ENCODE data around the gene ARSI.

Gene ARSI

GRCh38 chr5:150302301-150303069 lies at the start of gene ARSI:
ARSI (minus strand) TSS chr5:150302905; CDS start chr5:150302373, 532 bp downstream.
- DNase-seq: no peak

GRCh38 chr5:150350524-150351344 lies 48.0 kb upstream of the ARSI start:
- DNase-seq: peak; percentile 39

GRCh38 chr5:150349681-150350275 lies 47.1 kb upstream of the ARSI start:
- DNase-seq: no peak

DNA sequence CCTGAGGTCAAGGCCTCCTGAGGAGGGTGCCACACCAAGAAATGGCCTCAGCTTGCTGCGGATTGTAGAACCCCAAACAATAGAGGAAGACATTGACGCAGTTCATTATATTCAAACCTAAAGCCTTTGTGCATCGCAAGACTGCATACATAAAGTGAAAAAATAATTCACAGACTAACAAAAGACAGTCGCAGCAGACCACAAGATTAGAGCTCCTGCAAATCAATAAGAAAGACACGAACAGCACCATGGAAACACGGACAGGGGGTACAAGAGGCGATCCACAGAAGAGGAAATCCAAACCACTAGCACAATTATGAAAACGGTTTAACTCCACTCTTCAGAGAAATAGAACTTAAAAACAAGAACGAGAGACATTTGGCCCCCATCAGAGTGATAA lies 44.7 kb upstream of the ARSI start:
- DNase-seq: no peak

DNA sequence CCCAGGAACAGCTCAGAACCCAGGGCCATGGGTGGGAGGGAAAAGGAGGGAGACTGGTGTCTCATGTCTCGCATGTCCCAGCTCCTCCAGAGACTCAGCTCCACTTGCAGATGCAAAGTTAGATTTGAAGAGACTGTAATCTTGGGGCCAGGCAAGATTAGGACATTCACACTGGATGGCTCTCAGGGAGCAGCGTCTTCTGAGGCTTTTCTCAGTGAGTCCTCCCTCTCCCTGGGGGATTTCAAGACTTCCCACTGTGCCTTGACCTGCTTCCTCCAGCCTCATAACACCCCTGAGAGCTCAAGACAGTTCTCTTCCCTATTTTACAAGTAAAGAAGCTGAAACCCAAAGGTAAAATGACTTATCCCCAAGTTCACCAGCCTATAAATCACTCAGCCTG lies 44.3 kb upstream of the ARSI start:
- DNase-seq: no peak

DNA sequence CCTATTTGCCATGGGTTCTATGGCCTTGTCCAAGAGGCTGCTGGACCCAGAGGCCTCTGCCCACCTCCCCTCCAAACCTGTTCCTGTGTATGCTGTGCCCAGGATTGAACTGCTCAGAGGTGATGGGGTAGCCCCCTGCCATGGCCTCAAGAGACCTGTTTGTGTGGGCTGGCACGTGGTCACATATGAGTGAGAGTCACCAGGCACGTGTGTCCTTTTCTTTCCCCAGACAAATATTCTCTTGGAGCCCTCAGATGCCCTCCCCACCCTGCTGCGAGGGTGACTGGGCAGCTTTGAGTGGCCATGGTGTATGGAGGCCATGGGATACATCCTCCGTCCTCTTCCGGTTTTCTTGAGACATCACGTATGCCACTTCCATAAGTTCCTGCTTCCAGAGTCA lies 43.9 kb upstream of the ARSI start:
- DNase-seq: no peak

DNA sequence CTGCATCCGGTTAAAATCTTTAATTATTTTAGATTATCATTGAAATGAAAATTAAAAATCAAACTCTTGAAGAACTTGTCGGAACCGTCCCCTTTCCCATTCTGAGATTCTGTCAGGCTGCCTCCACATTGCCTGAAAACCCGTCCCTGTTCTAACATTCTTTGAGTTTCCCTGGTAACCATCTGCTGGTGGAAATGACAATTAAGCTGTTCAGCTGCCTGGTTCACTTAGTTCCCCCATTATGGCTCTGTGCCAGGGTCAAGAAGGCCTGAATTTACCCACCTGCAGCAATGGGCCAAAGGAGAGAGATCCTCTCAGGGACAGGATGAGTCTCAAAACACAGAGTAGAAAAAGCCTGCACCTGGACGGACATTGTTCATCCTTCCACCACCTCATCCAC lies 43.0 kb upstream of the ARSI start:
- no peak for DNase-seq

GRCh38 chr5:150343994-150344631 lies 41.4 kb upstream of the ARSI start:
- DNase-seq: no peak

DNA sequence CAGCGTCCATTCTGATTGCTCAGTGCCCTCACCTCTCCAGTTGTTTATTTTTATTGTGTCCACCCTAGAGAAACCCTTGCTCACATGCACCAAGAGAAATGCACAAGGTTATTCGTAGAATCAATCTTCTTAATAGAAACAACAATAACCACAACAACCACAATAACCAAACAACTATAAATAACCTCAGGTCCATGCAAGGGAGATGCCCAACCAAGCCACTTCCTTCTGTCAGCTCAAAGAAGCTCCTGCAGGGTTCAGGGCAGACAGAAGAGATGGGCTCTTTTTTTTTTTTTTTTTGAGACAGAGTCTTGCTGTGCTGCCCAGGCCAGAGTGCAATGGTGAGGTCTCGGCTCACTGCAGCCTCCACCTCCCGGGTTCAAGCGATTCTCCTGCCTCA lies 39.9 kb upstream of the ARSI start:
- no peak for DNase-seq

DNA sequence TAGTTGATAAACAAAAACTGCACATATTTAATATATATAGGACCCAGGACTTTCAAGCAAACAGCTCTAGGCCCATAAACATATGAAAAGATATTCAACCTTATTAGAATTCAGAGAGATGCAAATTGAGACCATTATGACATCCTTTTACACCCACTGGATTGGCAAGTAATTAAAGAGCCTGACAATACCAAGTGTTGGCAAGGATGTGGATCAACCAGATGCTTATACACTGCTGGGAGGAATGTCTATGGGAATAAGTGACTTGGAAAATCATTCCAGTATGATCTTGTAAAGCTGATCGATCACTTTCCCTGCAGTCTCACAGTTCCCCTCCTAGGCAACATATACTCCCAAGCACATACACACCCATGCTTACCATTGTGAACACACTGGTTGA lies 39.3 kb upstream of the ARSI start:
- DNase-seq: no peak

DNA sequence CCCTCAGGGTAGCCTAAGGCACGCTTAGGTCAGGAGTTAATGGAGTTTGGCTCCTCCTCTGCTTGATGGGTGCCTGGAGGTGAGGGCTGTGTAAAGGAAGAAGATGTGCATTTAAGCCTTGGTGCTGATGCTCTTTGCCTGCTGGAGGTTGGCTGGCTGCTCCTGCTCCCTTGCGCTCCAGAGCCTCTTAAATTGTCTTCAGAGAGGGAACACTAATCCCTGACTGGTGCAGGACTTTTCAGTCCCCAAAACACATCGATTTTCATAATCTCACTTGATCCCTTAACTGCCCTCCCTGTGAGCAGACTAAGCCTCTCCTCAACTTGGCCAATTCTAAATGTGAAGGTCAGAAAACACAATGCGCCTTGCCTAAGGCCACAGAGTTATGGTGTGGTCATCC lies 38.6 kb upstream of the ARSI start:
- DNase-seq: no peak

DNA sequence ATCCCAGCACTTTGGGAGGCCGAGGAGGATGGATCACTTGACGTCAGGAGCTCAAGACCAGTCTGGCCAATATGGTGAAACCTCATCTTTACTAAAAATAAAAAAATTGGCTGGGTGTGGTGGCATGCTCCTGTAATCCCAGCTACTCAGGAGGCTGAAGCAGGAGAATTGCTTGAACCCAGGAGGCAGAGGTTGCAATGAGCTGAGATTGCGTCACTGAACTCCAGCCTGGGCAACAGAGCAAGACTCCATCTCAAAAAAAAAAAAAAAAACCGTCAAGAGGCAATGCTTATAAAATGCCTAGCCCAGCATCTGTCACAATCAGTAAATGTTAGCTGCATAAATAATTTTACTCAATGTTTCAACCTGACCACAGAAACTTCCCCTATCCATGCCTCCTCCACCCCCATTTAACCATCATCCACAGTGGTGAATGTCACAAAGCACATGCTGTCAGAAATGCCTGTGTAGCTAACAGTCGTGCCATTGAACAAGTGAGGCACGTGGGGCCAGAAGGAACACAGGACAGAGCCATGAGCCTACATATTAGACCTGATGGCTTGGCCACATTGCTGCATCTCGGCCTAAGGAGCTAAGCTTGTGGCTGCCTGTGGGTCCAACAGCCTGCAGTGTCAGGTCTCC lies 38.0 kb upstream of the ARSI start:
- no peak for DNase-seq

- no peak for DNase-seq
Observed at GRCh38 chr5:150339841-150340240, 37.1 kb upstream of the ARSI start.

GRCh38 chr5:150339165-150339564 lies 36.5 kb upstream of the ARSI start:
- no peak for DNase-seq

- no peak for DNase-seq
Observed at GRCh38 chr5:150338546-150338945, 35.8 kb upstream of the ARSI start.

DNA sequence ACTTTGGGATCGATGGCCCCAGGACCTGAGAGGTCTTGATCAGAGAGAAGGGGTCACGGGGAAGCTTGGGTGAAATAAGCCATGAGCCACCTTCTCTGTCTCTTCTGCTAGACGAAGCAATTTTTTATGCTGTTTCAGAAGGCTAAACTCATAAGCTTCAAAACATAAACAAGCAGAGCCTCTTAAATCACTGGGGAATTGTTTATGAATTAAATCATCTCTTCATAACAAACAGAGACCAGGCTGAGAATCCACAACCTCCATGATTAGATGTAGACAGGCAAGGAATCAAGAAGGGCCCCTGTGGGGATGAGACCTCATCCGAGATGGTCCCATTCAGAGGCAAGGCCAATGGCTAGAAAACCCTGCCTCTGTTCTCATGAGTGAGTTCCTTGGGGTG lies 33.1 kb upstream of the ARSI start:
- no peak for DNase-seq

GRCh38 chr5:150333400-150333799 lies 30.7 kb upstream of the ARSI start:
- no peak for DNase-seq

DNA sequence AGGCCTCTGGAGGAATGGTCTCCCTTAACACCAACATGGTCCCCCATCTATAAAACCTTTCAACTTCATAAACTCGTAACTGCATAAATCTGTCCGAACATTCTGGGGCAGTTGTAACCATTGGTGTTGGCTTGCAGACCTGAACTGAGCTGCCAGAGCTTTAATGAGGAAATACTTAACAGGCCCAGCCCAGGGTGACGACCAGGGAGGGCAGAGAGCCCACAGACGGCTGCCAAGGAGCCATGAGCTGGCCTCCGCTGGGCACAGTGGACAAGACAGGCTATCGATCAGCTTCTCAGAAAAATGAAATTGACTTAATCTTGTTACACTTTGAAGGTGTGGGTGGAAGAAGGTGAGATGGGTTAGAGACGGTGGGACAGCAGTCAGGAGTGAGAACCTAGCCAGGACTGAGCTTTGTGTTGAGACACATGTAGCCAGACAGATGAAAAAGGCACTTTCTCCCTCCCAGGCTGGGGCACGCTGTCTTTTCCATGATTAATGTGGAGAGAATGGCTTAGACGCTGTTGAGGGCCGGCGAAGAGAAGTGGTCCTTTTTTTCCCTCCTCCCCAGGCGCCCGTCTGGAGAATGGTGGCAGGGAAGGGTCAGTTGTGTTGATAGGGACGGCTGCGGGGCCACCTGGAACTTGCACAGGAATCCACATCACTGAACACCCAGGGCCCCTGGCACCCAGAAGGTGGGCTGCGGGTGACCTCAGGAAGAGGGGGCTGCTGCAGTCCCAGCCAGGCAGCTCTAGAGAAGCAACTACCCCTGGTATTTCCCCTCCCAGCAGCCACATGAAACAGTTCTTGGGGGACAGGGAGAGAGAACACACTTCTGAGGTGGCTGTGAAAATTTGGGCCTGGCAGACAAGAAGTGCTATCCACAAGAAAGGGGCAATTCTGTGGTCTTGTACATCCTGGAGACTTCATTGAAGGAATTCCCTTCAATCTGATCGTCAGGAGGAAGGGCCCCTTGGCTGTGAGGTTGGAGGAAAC lies 27.5 kb upstream of the ARSI start:
- no peak for DNase-seq

DNA sequence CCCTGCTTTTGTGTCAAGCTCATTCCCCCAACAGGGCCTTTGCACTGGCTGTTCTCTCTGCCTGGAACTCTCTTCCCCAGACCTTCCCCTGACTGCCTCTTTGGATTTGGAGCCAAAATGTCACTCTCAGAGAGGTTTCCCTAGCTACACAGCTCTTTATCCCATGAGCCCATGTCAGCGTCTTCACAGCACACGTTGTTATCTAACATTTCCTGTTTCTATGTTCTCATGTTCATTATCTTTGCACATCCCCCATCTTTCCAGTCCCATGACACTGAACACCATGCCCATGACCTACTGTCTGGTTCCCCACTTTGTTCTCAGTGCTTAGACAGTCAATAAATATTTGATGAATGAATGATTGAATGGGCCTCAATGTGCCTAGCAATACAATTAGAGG lies 26.3 kb upstream of the ARSI start:
- no peak for DNase-seq

GRCh38 chr5:150328515-150328914 lies 25.8 kb upstream of the ARSI start:
- DNase-seq: no peak

DNA sequence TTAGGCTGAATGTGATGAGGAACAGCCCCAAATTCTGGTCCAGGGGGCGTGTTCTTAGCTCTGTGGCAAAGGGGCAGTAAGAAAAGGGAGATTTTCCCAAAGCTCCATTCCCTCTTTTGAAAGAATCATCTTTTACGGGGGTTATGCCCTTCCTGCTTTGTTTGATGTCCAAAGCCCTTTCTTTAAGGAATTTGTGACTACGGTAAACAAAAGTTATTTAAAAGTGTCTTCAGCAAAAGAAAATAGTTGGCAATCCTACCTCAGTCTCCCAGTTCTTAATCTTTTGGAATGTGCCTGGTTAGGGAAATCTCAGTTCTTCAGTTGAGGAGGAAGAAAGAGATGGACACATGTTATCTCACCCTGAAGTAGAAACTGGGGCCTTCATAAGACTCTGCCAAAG lies 24.4 kb upstream of the ARSI start:
- no peak for DNase-seq

DNA sequence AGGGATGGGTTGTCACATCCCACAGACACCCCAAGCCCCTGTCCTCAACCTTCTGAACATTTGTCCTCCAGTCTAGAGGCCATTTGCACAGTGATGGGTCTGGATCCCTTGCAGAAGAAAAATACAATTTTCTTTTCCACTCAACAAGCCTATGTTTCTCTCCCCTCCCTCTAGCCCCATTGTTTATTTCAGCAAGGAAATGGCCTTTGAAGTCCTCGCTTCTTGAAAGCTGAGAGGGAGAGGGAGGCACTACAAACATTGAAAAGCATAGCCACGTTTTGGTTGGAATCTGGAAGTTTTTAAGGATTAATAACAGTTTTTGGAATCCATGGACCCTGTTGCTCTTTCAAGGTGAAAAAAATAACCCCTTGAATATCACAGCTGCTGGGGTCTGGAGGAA lies 24.0 kb upstream of the ARSI start:
- DNase-seq: no peak
